Measurements from ENCODE around the gene P2RY2. TPM values are rescaled to one million over a fixed set of nuclear protein-coding genes. Genes with fewer than 3 reads are reported as not detected.
"Not testable (repeated sequence)": the region's sequence is repeated elsewhere in the genome, so short reads cannot be mapped to it uniquely, and the experiment has no call there.

The P2RY2 gene
- total and polyA plus RNA-seq, 3 donors from 2014 or later, result 0.94 to 3.6 (median 2.0) TPM

DNA sequence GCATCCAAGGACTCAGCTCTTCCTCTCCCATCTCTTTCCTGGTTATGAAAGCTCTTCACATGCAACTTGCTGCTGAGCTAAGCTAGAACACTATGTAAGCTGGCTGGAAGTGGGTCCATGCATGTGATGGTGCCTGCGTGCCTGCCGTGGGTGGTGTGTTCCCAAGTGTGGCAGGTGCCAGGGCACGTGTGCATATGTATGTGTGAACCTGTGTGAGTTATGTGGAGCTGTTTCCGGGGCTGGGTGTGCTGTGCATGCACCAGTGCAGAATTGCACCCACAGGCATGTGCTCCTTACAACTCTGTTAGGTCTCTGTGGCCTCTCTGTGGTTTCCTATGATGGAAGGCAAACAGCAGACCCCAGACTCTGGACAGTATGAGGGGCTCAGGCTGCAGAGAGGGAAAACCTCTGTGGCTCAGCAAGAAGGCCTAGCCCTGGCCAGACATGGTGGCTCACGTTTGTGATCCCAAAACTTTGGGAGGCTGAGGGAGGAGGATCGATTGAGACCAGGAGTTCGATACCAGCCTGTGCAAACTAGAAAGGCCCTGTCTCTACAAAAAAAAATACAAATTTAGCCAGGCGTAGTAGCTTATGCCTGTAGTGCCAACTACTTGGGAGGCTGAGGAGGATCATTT is 49.9 kb downstream of the P2RY2 start:
- TF ChIP-seq POLR2A (IDR thresholded peaks at IDR 0.05), result no peak
- no peak for DNase-seq
- Histone ChIP-seq H3K9me3 (no peaks in the 10 kb centered on the region), H3K27ac (no peak overlapping the region), H3K4me1 (no peaks in the 10 kb centered on the region), H3K4me3 (no peak overlapping the region), H3K36me3 (ENCODE audit: low read depth, missing control alignments) (no peaks in the 10 kb centered on the region), H3K27me3 (no peaks in the 10 kb centered on the region)
- 91 to 95% methylated on average over 8 of the region's 8 CpGs for WGBS, 2 donors
- intact Hi-C loops (cut with DNase I; ENCODE audit: low total_unique reads), result no loop called here

DNA sequence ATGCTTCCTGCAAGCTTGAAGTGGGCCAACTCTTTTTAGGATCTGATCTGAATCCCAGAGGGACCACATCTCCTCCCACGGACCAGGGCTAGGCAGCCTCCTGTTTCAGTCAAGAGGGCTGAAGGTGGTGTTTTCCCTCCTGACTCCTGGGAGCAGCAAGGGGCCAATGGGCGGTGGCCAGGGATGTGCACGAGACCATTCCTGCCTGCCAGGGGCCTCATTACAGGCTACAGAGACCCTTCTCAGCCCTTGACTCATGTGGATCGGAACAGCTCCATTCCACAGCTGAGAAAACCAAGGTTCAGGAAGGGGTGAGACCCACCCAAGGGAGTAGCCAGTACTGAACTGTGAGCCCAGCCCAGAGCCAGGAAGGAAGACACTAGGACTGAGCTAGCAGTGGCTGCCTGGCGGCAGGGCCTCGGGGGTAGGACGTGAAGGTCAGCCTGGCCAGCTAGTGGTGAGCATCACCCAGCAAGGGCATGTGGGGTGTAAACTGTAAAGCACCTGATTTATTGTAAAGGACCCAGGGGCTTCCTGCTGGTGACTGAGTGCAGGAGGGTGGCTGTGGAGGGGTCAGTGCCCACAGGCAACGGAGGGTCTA is 50.7 kb downstream of the P2RY2 start:
- H3K4me1 ChIP-seq, result no peaks in the 10 kb centered on the region
- no peaks in the 10 kb centered on the region for H3K27me3 ChIP-seq
- DNase-seq, result no peak
- 83 to 93% methylated on average over 4 to 8 of the region's 8 CpGs for WGBS, 2 donors
- no peak for TF ChIP-seq POLR2A (IDR thresholded peaks at IDR 0.05)
- TF ChIP-seq, protein P1, sequence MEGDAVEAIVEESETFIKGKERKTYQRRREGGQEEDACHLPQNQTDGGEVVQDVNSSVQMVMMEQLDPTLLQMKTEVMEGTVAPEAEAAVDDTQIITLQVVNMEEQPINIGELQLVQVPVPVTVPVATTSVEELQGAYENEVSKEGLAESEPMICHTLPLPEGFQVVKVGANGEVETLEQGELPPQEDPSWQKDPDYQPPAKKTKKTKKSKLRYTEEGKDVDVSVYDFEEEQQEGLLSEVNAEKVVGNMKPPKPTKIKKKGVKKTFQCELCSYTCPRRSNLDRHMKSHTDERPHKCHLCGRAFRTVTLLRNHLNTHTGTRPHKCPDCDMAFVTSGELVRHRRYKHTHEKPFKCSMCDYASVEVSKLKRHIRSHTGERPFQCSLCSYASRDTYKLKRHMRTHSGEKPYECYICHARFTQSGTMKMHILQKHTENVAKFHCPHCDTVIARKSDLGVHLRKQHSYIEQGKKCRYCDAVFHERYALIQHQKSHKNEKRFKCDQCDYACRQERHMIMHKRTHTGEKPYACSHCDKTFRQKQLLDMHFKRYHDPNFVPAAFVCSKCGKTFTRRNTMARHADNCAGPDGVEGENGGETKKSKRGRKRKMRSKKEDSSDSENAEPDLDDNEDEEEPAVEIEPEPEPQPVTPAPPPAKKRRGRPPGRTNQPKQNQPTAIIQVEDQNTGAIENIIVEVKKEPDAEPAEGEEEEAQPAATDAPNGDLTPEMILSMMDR (IDR thresholded peaks at IDR 0.05), result no peak
- no peaks in the 10 kb centered on the region for H3K36me3 ChIP-seq (ENCODE audit: low read depth, missing control alignments)
- H3K27ac ChIP-seq, result no peak overlapping the region
- no peak overlapping the region for H3K4me3 ChIP-seq
- no peaks in the 10 kb centered on the region for H3K9me3 ChIP-seq
- intact Hi-C loops (cut with DNase I; ENCODE audit: low total_unique reads), result no loop called here

DNA sequence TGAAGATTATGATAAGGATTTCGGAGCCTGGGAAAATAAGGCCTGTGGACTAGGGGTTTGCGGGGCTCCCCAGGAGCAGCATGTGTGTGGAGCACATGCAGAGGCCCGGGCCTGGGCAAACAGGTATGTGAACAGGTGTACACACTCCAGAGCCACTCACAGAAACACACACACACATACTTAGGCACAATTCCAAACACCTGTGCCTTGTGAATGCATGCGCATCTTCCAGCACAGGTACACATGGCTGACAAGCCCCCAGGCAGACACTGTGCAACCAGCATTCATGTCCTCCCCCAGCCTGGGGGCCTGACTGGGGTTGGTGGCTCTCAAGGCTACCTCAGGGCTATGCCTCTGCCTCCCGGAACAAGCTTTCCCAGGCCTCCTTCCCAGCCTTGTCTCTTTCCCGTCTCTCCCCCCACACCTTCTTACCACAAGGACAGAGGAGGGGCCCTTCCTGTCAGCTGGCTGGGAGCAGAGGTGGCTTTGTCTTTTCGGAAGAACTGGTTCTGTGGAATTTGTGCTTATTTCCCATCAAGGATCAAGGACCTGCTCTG is 51.5 kb downstream of the P2RY2 start:
- H3K4me3 ChIP-seq, result no peak overlapping the region
- intact Hi-C loops (cut with DNase I; ENCODE audit: low total_unique reads), result no loop called here

DNA sequence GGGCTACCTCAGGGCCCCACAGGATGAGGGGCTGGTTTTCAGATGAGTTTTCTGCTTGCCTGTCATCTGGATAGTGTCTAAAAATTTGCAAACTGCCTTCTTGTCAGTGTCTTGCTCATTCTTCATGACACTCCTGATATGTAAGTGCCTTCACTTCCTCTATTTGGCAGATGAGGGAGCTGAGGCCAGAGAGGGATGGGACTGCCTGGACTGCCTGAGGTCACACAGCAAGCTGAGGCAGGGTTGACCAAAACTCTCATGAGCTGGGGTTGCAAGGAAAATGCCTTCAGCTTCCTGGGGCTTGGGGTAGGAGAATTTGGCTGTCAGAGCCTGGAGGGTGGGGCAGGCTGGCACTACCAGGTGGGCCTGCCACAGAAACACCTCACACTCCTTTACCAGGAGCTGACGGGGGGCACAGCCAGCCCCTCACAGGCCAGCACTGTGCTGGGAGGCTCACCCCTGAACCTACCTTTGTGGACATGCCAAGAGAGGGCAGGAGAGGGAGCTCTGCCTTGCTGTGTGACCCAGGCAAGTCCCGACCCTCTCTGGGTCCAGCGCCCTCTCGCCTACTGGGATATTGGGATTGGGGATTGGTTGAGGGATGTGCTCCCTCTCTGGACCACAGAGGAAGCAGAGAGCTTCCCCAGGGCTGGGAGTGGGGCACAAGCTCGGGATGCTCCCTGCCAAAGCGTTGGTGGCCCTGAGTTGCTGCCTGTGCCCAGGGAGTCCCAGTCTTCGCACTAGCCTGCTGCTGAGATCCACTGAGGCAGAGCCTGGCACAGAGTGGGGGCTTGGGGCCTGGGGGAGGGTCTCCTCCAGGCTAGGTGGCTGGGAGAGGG is 52.2 kb downstream of the P2RY2 start:
- TF ChIP-seq, protein P1 (IDR thresholded peaks at IDR 0.05), result no peak
- TF ChIP-seq POLR2A (IDR thresholded peaks at IDR 0.05), result no peak
- Histone ChIP-seq H3K4me1 (no peaks in the 10 kb centered on the region), H3K9me3 (no peaks in the 10 kb centered on the region), H3K27me3 (no peaks in the 10 kb centered on the region), H3K36me3 (ENCODE audit: low read depth, missing control alignments) (no peaks in the 10 kb centered on the region), H3K4me3 (no peak overlapping the region), H3K27ac (no peak overlapping the region)
- WGBS, 2 donors, result 94 to 95% methylated on average over 3 to 7 of the region's 7 CpGs
- intact Hi-C loops (cut with DNase I; ENCODE audit: low total_unique reads), result no loop called here
- no peak for DNase-seq

More for the DNA sequence above, 51.5 kb downstream of the P2RY2 start:
- no peaks in the 10 kb centered on the region for H3K27me3 ChIP-seq
- no peaks in the 10 kb centered on the region for H3K36me3 ChIP-seq (ENCODE audit: low read depth, missing control alignments)
- WGBS, 2 donors, result 88 to 93% methylated on average over 4 to 7 of the region's 7 CpGs
- no peaks in the 10 kb centered on the region for H3K9me3 ChIP-seq
- no peak overlapping the region for H3K27ac ChIP-seq
- DNase-seq, result no peak
- H3K4me1 ChIP-seq, result no peaks in the 10 kb centered on the region
- no peak for TF ChIP-seq POLR2A (IDR thresholded peaks at IDR 0.05)
- TF ChIP-seq, protein P1 (IDR thresholded peaks at IDR 0.05), result no peak

DNA sequence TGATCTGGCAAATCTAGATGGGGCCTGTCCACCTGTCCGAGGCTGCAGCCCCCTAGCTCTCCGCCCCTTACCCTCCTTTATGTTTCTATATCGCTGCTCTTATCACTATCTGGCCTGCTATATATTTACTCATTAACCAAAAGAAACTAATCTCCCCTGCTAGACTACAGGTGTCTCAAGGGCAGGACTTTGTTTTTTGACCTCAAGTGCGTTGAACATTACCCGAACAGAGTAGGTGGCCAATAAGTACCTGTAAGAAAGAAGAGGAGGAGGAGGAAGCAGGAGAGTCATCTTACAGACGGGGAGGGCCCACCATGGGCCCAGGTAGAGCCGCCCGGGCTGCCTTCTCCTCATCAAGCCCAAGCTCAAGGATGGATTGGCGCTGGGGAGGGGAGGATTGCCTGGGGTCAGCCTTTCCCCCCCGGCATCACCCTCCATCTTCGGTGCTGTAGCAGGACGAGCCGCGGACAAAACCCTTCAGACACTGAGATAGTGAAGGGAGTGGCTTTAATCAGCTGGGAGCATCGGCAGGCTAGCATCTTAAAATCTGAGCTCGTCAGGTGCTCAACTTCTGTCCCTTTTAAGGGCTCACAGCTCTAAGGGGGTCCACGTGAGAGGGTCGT is 52.9 kb downstream of the P2RY2 start:
- H3K4me1 ChIP-seq, result no peaks in the 10 kb centered on the region
- no peak for TF ChIP-seq POLR2A (IDR thresholded peaks at IDR 0.05)
- TF ChIP-seq, protein P1 (IDR thresholded peaks at IDR 0.05), result no peak
- 82 to 85% methylated on average over 14 to 18 of the region's 18 CpGs for WGBS, 2 donors
- H3K27ac ChIP-seq, result no peak overlapping the region
- no peaks in the 10 kb centered on the region for H3K27me3 ChIP-seq
- no peak overlapping the region for H3K4me3 ChIP-seq
- DNase-seq, result no peak
- H3K36me3 ChIP-seq (ENCODE audit: low read depth, missing control alignments), result no peaks in the 10 kb centered on the region
- H3K9me3 ChIP-seq, result no peaks in the 10 kb centered on the region
- intact Hi-C loops (cut with DNase I; ENCODE audit: low total_unique reads), result no loop called here

DNA sequence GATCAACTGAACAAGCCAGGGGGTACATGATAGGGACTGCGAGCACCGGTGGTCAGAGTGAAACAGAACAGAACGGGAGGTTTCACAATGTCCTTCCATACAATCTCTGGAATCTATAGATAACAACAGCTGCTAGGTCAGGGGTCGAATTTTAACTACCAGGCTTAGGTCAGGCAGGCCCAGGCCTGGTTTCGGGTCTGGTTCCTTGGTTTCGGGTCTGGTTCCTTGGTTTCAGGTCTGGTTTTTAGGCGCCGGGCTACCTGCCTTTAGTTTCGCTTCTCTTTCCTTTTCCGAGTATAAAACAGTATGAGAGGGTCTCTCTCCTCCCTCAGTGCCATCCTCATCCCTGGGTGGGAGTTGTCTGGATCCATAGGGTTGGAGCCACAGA is 53.4 kb downstream of the P2RY2 start:
- H3K4me1 ChIP-seq; intact Hi-C loops (cut with DNase I; ENCODE audit: low total_unique reads); H3K36me3 ChIP-seq (ENCODE audit: low read depth, missing control alignments); H3K27me3 ChIP-seq; H3K4me3 ChIP-seq; H3K9me3 ChIP-seq; DNase-seq; H3K27ac ChIP-seq: not testable (repeated sequence)
- WGBS, 2 donors, result 88% methylated on average over 10 of the region's 10 CpGs
